HepG2 (cell line): ENCODE data around the gene KIAA0930. TPM values are rescaled to one million over a fixed set of nuclear protein-coding genes. Genes with fewer than 3 reads are reported as not detected.

Source experiments
- ATF7 ChIP-seq, 2 experiments: fragments of 450-650 bp in 1 of 2; sonication (generic) in 1 of 2; formaldehyde crosslinking in 1 of 2; IDR thresholded peaks; 2 replicates each; pipeline versions ENCODE4 v1.4.0 to v1.6.1; 2016 to 2020; ENCODE audit warnings: antibody characterized with exemption in 1 of 2, mild to moderate bottlenecking in 1 of 2, missing genetic modification reagents in 1 of 2
- DMAP1 ChIP-seq: IDR thresholded peaks from 2 replicates; pipeline ENCODE4 v1.6.1; 2016
- FOXC1 ChIP-seq: sonication (generic); formaldehyde crosslinking; IDR thresholded peaks from 2 replicates; pipeline ENCODE4 v1.8.0; 2022; ENCODE audit warnings: mild to moderate bottlenecking, missing genetic modification reagents, borderline replicate concordance
- HNRNPUL1 ChIP-seq: fragments of 200-400 bp; formaldehyde crosslinking; IDR thresholded peaks from 2 replicates; pipeline ENCODE4 v1.6.1; 2017; ENCODE audit warnings: low read depth, mild to moderate bottlenecking, low read length, moderate library complexity
- JARID2 ChIP-seq: sonication (generic); formaldehyde crosslinking; IDR thresholded peaks from 2 replicates; pipeline ENCODE4 v1.8.1; 2023; ENCODE audit warnings: missing genetic modification reagents, inconsistent platforms; ENCODE audit not compliant: insufficient replicate concordance
- KAT8 ChIP-seq: IDR thresholded peaks from 2 replicates; pipeline ENCODE4 v1.6.1; 2016; ENCODE audit warnings: missing genetic modification reagents, missing compliant biosample characterization
- KDM2A ChIP-seq: sonication (generic); formaldehyde crosslinking; IDR thresholded peaks from 2 replicates; pipeline ENCODE4 v1.4.0; 2020; ENCODE audit warnings: low read depth, missing genetic modification reagents, borderline replicate concordance
- RBM39 ChIP-seq: fragments of 200-400 bp; formaldehyde crosslinking; IDR thresholded peaks from one replicate; pipeline ENCODE4 v1.6.1; 2018; ENCODE audit warnings: antibody characterized with exemption, mild to moderate bottlenecking, low read depth, low read length; ENCODE audit not compliant: poor library complexity, severe bottlenecking
- SP5 ChIP-seq: IDR thresholded peaks from 2 replicates; pipeline ENCODE4 v1.6.1; 2016; ENCODE audit warnings: low read depth, borderline replicate concordance
- THAP11 ChIP-seq: IDR thresholded peaks from 2 replicates; pipeline ENCODE4 v1.6.1; 2016; ENCODE audit warnings: missing biosample characterization, missing genetic modification reagents
- ZFP36L1 ChIP-seq: sonication (generic); formaldehyde crosslinking; IDR thresholded peaks from 2 replicates; pipeline ENCODE4 v1.8.0; 2022; ENCODE audit warnings: mild to moderate bottlenecking, missing genetic modification reagents, moderate library complexity
- ZNF234 ChIP-seq: sonication (generic); formaldehyde crosslinking; conservative IDR thresholded peaks from 2 replicates; pipeline ENCODE4 v1.5.1; 2020; ENCODE audit warnings: mild to moderate bottlenecking, missing genetic modification reagents
- ZNF317 ChIP-seq: sonication (generic); formaldehyde crosslinking; IDR thresholded peaks from 2 replicates; pipeline ENCODE4 v1.5.0; 2020; ENCODE audit warnings: mild to moderate bottlenecking, missing genetic modification reagents
- ZNF703 ChIP-seq: sonication (generic); formaldehyde crosslinking; IDR thresholded peaks from 2 replicates; pipeline ENCODE4 v1.5.1; 2020; ENCODE audit warnings: missing genetic modification reagents, mild to moderate bottlenecking, moderate library complexity, borderline replicate concordance
- ZNF724P ChIP-seq: sonication (generic); formaldehyde crosslinking; IDR thresholded peaks from 2 replicates; pipeline ENCODE4 v1.8.0; 2022; ENCODE audit warnings: missing genetic modification reagents, borderline replicate concordance
- ZSCAN25 ChIP-seq: sonication (generic); formaldehyde crosslinking; IDR thresholded peaks from 2 replicates; pipeline ENCODE4 v1.8.0; 2022; ENCODE audit warnings: mild to moderate bottlenecking, missing genetic modification reagents
- polyA plus RNA-seq, 8 experiments: library from polyadenylated mRNA; depleted of rRNA in 3 of 8; stranded (reverse) in 7 of 8; unstranded in 1 of 8; fragments of >200 nt; fragmentation: Illumina TruSeq in 4 of 8; extraction: Trizol in 4 of 8; gene quantifications; 2 replicates each; pipeline versions ENCODE4 v1.2.1 to v1.2.3, GENCODE V29; 2011 to 2016; ENCODE audit warnings: low read depth in 4 of 8, missing spikeins in 1 of 8, mixed read lengths in 1 of 8; ENCODE audit not compliant: insufficient read depth in 1 of 8
- total RNA-seq, 5 experiments: library from RNA; depleted of rRNA; stranded (reverse); fragments of >200 nt; fragmentation: Illumina TruSeq; extraction: Trizol; gene quantifications; 2 replicates each; pipeline ENCODE4 v1.2.3, GENCODE V29; 2016; ENCODE audit warnings: low read depth in 1 of 5
- TF ChIP-seq, protein P1 (sequence below): sonication (generic); formaldehyde crosslinking; IDR thresholded peaks from 2 replicates; pipeline ENCODE4 v1.8.1; 2023; ENCODE audit warnings: missing genetic modification reagents, mild to moderate bottlenecking, borderline replicate concordance
- TF ChIP-seq, protein P2 (sequence below): sonication (generic); formaldehyde crosslinking; conservative IDR thresholded peaks from 2 replicates; pipeline ENCODE4 v1.8.0; 2022; ENCODE audit warnings: mild to moderate bottlenecking, moderate library complexity, missing genetic modification reagents
- TF ChIP-seq, protein P3 (sequence below): sonication (generic); formaldehyde crosslinking; IDR thresholded peaks from 2 replicates; pipeline ENCODE4 v1.9.0; 2022; ENCODE audit warnings: missing genetic modification reagents, mild to moderate bottlenecking, borderline replicate concordance
- TF ChIP-seq, protein P4 (sequence below): sonication (generic); formaldehyde crosslinking; IDR thresholded peaks from 2 replicates; pipeline ENCODE4 v1.4.0; 2020; ENCODE audit warnings: missing genetic modification reagents
- TF ChIP-seq, protein P5 (sequence below): IDR thresholded peaks from 2 replicates; pipeline ENCODE4 v1.6.1; 2016; ENCODE audit warnings: low read depth, control low read depth

Gene KIAA0930
- total and polyA plus RNA-seq, 2 of the 13 experiments (the other 11 are each of a cell fraction or from before 2014, with no cell fraction given), result 27.0 to 38.2 TPM

DNA sequence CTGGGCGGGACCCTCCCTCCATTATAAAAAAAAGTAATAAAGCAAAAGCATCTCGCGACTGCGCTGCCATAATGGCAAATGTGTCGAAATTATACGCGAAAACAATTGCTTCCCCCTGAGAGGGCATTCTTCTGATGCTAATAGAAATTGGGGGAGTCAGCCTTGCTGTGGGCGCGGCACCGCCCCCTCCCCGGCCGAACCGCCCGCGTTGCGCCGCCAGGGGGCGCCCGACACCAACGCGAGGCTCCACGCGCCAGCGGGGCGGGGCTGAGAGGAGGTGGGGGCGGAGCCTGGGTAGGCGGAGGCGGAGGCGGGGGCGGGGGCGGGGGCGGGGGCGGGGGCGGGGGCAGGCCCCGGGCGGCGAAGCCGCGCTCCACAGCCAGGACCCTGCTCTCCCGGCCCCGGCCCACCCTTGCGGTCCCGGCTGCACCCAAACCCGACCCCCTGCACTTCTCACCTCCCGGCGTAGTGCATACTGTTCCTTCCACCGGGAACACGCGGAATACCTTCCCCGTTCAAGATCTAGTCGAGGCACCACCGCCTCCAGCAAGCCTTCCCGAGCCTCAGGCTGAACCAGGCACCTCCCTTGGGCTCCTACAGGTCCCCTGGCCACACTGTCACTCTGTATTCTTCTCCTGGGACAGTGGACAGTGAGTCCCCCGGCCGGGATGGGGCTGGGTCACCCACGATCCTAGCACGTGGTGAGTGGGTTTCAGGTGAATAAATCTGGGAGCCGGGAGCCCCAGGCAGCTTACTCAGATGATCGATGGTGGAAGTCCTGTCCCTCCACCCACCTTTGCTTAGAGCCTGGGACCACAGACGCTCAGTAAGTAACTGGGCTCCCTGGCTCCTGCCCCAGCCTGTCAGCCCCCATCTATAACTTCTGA lies 28.5 kb upstream of the KIAA0930 start (continued):
- TF ChIP-seq FOXC1 (CRISPR knock-in tag) (0 out of 2 replicates have a peak, but pooled peaks have one; percentile 40), KAT8 (CRISPR knock-in tag) (peak; percentile 24; the same call in 1 of the 2 replicates), ZNF703 (CRISPR knock-in tag) (no peak), KDM2A (CRISPR knock-in tag) (peak; percentile 56; the same call in 1 of the 2 replicates), ZSCAN25 (CRISPR knock-in tag) (peak; percentile 37; the same call in 1 of the 2 replicates), ZNF724P (no peak), DMAP1 (CRISPR knock-in tag) (peak; percentile 52), HNRNPUL1 (no peak), SP5 (CRISPR knock-in tag) (peak; percentile 84), JARID2 (CRISPR knock-in tag) (no peak), RBM39 (peak; percentile 42), THAP11 (CRISPR knock-in tag) (peak; percentile 47; the same call in 1 of the 2 replicates), ATF7 (IDR thresholded peaks at IDR 0.05) (no peak), ATF7 (CRISPR knock-in tag; IDR thresholded peaks at IDR 0.05) (no peak), ZNF317 (peak; percentile 63), ZFP36L1 (no peak), ZNF234 (CRISPR knock-in tag) (0 out of 2 replicates have a peak, but pooled peaks have one; percentile 51)
- TF ChIP-seq, protein P1, sequence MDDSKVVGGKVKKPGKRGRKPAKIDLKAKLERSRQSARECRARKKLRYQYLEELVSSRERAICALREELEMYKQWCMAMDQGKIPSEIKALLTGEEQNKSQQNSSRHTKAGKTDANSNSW (CRISPR knock-in tag), result no peak
- TF ChIP-seq, protein P2, sequence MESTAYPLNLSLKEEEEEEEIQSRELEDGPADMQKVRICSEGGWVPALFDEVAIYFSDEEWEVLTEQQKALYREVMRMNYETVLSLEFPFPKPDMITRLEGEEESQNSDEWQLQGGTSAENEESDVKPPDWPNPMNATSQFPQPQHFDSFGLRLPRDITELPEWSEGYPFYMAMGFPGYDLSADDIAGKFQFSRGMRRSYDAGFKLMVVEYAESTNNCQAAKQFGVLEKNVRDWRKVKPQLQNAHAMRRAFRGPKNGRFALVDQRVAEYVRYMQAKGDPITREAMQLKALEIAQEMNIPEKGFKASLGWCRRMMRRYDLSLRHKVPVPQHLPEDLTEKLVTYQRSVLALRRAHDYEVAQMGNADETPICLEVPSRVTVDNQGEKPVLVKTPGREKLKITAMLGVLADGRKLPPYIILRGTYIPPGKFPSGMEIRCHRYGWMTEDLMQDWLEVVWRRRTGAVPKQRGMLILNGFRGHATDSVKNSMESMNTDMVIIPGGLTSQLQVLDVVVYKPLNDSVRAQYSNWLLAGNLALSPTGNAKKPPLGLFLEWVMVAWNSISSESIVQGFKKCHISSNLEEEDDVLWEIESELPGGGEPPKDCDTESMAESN (CRISPR knock-in tag), result no peak
- TF ChIP-seq, protein P3, sequence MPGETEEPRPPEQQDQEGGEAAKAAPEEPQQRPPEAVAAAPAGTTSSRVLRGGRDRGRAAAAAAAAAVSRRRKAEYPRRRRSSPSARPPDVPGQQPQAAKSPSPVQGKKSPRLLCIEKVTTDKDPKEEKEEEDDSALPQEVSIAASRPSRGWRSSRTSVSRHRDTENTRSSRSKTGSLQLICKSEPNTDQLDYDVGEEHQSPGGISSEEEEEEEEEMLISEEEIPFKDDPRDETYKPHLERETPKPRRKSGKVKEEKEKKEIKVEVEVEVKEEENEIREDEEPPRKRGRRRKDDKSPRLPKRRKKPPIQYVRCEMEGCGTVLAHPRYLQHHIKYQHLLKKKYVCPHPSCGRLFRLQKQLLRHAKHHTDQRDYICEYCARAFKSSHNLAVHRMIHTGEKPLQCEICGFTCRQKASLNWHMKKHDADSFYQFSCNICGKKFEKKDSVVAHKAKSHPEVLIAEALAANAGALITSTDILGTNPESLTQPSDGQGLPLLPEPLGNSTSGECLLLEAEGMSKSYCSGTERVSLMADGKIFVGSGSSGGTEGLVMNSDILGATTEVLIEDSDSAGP (CRISPR knock-in tag), result peak; percentile 64; the same call in 1 of the 2 replicates
- TF ChIP-seq, protein P4, sequence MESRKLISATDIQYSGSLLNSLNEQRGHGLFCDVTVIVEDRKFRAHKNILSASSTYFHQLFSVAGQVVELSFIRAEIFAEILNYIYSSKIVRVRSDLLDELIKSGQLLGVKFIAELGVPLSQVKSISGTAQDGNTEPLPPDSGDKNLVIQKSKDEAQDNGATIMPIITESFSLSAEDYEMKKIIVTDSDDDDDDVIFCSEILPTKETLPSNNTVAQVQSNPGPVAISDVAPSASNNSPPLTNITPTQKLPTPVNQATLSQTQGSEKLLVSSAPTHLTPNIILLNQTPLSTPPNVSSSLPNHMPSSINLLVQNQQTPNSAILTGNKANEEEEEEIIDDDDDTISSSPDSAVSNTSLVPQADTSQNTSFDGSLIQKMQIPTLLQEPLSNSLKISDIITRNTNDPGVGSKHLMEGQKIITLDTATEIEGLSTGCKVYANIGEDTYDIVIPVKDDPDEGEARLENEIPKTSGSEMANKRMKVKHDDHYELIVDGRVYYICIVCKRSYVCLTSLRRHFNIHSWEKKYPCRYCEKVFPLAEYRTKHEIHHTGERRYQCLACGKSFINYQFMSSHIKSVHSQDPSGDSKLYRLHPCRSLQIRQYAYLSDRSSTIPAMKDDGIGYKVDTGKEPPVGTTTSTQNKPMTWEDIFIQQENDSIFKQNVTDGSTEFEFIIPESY (CRISPR knock-in tag), result no peak
- TF ChIP-seq, protein P5, sequence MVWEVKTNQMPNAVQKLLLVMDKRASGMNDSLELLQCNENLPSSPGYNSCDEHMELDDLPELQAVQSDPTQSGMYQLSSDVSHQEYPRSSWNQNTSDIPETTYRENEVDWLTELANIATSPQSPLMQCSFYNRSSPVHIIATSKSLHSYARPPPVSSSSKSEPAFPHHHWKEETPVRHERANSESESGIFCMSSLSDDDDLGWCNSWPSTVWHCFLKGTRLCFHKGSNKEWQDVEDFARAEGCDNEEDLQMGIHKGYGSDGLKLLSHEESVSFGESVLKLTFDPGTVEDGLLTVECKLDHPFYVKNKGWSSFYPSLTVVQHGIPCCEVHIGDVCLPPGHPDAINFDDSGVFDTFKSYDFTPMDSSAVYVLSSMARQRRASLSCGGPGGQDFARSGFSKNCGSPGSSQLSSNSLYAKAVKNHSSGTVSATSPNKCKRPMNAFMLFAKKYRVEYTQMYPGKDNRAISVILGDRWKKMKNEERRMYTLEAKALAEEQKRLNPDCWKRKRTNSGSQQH, result peak; percentile 59; the same call in 1 of the 2 replicates
